Right hindlimb (tissue), 1 donor: Measurements from ENCODE around the gene MYBBP1A.

Source experiments
- DNase-seq: peaks from one replicate; pipeline ENCODE4 v3.0.0-alpha.2; 2018

The MYBBP1A gene

GRCh38 chr17:4572131-4572530 is 16.9 kb upstream of the MYBBP1A start:
- DNase-seq: no peak

DNA sequence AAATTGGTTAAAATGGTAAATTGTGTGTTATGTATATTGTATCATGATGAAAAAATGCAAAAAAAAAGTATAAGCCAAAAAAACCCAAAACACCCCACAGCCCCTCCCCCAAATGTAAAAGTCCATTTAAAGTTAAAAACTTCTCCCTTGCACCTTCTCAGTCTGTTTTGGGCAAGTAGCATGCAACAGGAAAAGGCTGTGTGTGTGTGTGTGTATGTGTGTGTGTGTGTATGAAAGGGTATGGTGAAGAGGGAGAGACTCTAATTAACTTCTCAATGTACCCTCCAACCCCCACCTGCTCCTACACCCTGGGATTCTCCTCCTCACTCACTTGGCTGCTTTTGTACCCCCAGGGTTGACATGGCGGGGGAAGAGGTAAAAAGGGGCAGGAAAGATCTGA is 14.4 kb upstream of the MYBBP1A start:
- no peak for DNase-seq

DNA sequence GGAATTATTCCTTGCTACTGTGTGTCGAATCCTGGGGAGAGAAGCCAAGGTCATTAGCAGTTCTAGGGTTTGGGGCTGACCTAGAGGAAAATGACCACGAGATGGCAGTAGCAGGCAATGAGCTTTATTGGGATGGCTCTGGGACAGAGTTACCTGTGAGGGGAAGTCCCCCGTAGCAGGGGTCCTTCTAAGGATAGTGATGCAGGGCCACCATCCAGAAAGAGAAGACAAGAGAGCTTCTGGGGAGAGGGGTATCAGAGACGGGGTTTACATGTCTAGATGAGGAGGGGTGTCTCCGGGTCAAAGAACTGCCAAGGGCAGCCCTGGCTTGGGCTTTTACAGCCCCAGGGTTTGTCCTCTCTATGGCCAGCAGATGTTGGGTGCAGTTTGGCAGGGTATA is 11.6 kb upstream of the MYBBP1A start:
- peak; percentile 62 for DNase-seq

DNA sequence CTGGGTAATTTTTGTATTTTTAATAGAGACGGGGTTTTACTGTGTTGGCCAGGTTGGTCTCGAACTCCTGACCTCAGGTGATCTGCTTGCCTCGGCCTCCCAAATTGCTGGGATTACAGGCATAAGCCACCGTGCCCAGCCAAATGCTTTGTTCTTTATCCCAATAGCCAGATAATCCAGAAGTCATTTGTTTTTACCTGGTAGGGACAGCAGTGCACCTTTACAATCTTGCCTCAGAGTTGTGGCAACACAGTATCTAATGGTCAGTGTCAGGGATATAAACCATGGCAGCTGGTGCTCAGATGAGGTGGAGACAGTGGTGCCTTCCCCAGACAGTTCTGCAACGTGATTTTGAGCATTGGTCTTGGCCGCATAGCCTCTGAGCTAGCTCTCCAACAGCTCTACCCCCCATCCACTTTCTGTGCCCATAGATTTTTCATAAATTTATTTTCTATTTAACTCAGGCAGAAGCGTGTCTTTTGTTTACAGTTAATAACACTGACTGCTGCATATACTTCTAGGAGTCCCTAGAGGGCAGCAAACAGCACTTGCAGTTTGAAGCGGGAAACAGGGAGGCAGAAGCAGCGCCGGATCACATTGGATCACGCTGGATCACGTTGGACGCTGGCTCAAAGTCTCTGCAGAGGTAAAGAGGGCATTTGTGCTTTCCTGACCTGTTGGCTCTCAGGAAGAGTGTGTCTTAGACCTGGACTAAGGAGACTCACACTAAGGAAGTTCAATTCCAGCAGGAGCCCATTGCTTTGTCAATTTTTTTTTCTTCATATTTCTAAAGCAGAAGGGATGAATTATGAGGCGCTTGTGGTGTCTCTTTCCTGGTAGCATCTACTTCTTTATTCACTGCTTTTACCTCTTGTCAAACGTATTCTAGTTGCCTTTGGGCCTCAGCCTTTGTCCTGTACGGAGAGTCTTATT is 10.3 kb upstream of the MYBBP1A start:
- peak; percentile 70 for DNase-seq

GRCh38 chr17:4562015-4562969 is 7.1 kb upstream of the MYBBP1A start:
- no peak for DNase-seq

DNA sequence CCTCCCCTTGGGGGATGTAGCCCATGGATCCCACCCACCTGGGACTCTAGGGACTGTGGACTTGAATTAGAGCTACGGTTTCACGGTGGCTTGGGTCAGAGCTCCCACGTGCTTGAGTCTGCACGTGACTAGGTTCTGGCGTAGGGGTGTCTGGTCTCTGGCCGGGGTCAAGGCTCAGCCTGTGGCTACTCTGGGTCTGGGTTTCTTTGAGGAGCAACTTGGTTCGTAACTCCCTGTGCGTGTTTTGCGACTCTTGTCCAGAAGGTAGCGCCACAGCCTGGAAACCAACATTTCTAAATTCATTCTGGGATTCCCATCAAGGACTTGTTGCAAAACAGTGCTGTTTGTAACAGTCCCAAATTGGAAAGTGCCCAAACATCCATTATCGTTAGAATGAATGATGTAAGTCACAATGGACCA is 5.7 kb upstream of the MYBBP1A start:
- no peak for DNase-seq

DNA sequence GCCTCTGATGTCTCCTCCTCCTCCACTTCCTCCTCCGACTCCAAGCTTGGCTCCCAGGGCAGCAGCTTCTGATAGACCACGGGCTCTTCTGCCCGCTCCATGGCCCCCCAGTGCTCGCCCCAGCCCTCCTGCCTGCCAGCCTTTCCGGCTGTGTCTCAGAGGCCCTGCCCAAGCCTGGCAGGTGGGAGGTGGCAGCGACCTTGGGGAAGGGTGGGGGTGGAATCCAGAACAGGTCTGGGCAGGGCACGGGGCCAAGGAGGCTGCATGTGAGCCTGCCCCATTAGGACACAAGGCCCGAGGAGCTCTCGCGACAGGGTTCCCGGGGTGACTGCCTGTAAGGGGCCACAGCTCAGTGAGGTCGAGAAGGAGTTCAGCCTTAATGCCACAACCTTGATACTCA is 5.2 kb upstream of the MYBBP1A start, which contains the start of gene GGT6:
TSS of gene GGT6 (minus strand) at position 157 of the 400 bp plus-strand sequence. CDS start at position 101, 56 bp downstream.
- DNase-seq: no peak

DNA sequence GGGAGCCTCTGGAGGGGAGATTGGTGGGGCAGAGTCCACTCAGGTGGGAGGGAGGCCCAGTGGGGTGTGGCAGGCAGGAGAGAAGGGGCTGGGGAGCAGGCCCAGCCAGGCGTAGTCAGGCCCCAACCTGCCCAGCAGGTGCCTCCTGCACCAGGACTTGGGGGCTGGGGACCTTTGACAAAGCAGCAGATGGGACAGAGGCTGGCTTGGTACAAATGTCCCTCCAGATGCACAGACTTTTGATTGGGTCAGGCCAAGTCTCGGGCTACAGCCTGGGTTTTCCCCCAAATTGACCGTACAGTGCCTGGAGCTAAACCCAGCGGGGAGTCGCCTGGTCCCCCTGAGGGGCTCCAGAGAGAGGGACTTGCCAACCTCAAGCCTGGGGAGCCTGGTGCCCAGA is 4.8 kb upstream of the MYBBP1A start:
- DNase-seq: no peak

DNA sequence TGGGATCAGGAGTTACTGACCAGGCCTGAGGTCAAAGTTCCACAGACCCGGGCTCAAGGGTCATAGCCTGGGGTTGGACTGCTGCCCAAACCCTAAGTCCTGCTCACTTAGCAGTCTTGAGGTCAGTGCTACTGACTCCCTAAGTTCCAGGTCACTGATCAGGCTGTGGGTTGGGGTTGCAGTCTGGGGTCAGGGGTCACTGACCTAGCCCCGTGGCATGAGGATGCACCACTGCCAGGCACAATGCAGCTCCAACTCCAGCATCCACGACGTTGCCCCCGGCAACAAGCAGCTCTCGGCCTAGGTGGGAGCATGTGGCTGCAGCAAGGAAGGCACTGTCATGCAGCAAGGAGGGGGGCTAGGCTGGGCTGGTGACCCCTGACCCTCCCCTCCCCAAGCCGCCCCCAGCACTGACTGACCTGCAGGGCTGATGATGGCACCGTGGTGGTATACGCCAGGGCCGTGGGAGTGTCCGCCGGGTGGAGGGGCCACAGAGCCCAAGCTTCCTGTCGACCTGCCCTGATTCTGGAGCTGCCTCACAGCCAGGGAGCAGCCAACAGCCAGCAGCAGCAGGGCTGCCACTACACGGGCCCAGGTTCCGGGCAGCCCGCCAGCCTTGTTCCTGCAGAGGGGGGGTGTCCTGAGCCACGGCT is 4.1 kb upstream of the MYBBP1A start:
- no peak for DNase-seq

- DNase-seq: no peak
Observed at GRCh38 chr17:4558347-4558971, 3.3 kb upstream of the MYBBP1A start.

DNA sequence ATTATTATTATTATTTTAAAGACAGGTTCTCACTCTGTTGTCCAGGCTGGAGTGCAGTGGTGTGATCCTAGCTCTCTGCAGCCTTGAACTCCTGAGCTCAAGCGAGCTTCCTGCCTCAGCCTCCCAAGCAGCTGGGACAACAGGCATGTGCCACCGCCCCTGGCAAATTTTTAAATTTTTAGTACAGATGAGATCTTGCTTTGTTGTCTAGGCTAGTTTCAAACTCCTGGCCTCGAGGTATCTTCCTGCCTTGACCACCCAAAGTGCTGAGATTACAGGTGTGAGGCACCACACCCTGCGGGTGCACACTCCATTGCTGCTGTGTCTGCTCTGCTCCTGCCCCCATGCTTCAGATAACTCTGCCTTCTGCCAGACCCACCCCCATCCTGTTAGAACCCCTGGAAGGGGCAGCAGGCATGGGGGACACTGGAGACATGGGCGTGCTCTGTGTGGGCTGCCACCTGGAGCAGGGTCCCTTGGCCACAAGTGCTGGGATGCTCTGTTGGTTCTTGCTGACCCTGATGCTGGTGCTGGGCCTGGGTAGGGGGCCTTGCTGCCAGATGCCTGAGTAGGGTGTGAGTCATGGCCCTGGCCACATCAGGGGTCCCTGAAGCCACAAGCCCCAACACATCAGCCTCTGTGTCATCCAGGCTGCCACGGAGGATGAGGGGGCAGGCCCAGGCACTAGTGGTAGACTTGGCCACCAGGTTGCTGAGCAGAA is 2.6 kb upstream of the MYBBP1A start:
- DNase-seq: no peak

DNA sequence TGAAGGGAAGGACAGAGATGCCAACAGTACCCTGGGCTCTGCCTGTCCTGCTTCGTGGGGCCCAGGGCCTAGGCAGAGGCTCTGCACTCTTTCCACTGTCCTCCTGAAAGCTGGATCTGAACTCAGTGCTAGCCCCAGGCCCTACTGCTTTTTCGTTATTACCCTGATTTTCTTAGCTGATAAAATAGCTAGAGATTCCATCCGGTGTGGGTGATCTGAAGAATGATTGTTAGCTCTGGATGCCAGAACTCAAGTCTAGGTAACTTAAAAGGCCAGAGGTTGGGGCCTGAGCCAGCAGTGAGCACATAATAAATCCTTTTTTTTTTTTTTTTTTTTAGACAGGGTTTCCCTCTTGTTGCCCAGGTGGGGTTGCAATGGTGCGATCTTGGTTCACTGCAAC is 1.8 kb upstream of the MYBBP1A start:
- DNase-seq: no peak

DNA sequence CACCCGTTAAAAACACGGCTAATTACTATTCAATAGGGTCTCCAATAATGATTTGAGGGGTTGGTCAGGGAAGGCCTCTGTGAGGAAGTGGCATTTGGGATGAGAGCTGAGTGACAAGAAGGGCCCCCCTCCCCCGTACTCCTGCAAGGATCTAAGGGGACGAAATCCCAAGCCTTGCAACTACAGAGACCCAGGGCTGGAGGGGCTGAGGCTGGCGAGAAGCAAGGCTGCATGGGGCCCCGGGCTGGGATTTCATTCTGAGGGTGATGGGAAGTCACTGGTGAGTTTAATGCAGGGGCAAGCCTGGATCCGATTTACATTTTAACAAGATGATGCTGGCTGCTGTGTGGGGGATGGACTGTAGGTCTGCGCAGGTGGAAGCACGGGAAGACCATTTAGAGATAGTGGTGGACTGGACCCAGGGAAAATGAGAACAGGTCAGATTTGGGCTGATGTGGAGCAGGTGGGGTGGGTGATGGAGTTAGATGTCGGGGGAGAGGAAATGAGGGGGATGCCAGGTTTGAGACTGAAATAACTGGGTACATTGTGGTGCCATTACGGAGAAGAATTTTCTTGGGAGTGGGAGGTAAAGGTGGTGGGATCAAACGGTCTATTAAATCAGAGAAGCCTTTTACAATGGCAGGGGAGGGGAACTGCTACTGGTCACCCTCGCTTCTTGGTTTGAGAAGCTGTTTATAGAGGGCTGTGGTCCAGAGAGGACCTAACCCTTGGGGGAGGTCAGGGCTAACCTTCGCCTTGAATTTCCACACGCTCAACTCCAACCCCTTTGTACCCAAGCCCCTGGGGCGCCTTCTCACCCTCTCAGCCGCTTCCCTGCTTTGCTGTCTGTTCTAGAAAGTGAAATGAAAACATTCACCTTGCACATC is 932 bp upstream of the MYBBP1A start:
- DNase-seq: no peak

DNA sequence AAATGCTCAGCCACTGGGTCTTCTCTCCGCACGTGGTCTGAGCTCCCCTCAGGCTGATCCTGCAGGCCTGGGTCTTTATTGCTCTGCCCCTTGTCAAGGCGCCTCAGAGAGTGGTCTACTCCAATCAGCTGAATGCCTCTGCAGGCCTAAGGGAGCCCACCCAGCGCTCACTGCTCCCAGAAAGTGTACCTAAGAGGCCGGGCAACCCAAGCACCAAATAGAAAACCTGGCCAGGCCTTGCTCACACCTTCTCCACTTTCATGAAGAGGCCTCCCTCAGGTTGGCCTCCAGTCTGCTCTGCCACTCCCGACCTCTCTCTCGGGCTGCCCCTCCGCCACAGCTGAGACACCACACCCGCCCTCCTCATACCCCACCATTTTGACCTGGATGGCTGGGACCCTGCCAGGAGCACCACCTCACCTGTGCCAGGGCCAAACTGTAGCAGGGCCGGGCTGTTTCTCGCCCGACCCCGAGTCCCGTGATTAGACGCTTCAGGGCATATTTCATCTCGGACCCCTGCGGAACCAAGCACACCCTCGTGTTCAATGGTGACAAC is 665 bp downstream of the MYBBP1A start:
- peak; percentile 38 for DNase-seq

GRCh38 chr17:4553669-4554068 is 1.5 kb downstream of the MYBBP1A start:
- no peak for DNase-seq

DNA sequence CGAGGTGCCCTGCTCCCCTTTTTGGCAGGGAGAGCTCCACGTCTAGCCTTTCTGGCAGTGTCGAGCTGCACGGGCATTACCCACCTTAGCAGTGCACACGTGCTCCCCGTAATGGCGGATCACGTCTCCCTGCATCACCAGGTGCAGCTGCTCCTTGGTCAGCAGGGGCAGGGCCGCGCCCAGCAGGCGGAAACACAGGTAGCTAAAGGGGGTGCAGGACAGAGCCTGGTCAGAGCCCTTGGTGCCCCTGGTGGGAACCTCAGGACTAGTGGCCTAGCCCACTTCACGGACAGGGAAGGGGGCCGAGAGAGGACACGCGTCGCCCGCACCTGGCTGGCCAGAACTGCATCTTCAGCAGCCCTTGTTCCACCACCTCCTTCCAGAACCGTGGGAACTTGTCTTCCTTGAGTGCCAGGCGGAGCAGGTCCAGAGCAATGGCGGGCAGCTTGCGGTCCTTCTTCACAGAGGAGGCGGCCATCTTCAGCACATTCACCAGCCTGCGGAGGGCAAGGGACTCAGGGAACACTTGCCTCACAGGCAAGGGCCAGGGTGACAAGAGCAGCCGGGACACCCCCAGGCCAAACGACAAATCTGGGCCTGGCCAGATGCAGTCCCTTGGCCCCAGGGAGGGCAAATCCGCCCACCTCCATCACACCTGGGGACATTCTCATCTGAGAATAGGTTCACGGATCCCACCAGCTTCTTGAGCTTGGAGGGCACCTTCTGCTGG is 3.2 kb downstream of the MYBBP1A start:
- no peak for DNase-seq

DNA sequence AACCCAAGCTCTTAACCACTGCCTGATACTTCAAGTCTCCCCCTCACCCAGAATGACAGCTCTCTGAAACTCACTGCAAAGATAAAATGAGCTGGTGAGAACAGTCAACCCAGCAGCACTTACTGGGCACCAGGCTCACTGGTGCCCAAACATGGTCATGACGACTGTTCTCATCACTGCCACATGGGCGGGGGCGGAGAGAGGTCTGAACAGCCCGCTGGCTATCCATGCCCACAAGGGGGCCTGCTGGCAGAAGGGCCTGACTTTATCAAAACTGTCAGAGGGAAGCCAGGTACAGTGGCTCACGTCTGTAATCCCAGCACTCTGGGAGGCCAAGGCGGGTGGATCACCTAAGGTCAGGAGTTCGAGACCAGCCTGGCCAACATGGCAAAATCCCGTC is 4.0 kb downstream of the MYBBP1A start:
- no peak for DNase-seq

GRCh38 chr17:4550534-4551039 is 4.6 kb downstream of the MYBBP1A start:
- DNase-seq: no peak

- DNase-seq: no peak
Observed at GRCh38 chr17:4549781-4550533, 5.2 kb downstream of the MYBBP1A start.
